GM18873 (cell line): Measurements from ENCODE around the gene ADRA2B.

Source experiments
- ATAC-seq: cut with Tn5 transposase; IDR thresholded peaks from one replicate; pipeline ENCODE4 v1.9.1; 2021; ENCODE audit warnings: mild to moderate bottlenecking, moderate library complexity, moderate number of reproducible peaks; ENCODE audit not compliant: unreplicated experiment, low FRiP score

ADRA2B gene

GRCh38 chr2:96138179-96139145 is 22.1 kb upstream of the ADRA2B start, which contains the start of gene ASTL:
Gene ASTL, minus strand, starts transcription at chr2:96138502. Its CDS starts 66 bp downstream, at chr2:96138436.
- no peak for ATAC-seq

- ATAC-seq: no peak
These were observed 21.2 kb upstream of the ADRA2B start for GRCh38 chr2:96137321-96138178.

- no peak for ATAC-seq
These were observed 19.9 kb upstream of the ADRA2B start for GRCh38 chr2:96136129-96136720.

- no peak for ATAC-seq
These were observed 19.2 kb upstream of the ADRA2B start for GRCh38 chr2:96135621-96136020.

GRCh38 chr2:96135171-96135570 is 18.8 kb upstream of the ADRA2B start:
- ATAC-seq: no peak

- ATAC-seq: no peak
These were observed 18.1 kb upstream of the ADRA2B start for GRCh38 chr2:96134421-96134820.

- ATAC-seq: no peak
These were observed 15.7 kb upstream of the ADRA2B start for GRCh38 chr2:96131813-96132745.

- ATAC-seq: no peak
These were observed 14.9 kb upstream of the ADRA2B start for GRCh38 chr2:96131152-96131812.

GRCh38 chr2:96130483-96130882 is 14.1 kb upstream of the ADRA2B start:
- ATAC-seq: no peak

- ATAC-seq: no peak
These were observed 13.3 kb upstream of the ADRA2B start for GRCh38 chr2:96129528-96130120.

GRCh38 chr2:96128456-96128855 is 12.1 kb upstream of the ADRA2B start:
- no peak for ATAC-seq

GRCh38 chr2:96124406-96125265 is 8.3 kb upstream of the ADRA2B start:
- no peak for ATAC-seq

- no peak for ATAC-seq
These were observed 7.6 kb upstream of the ADRA2B start for GRCh38 chr2:96123936-96124335.

- no peak for ATAC-seq
These were observed 6.9 kb upstream of the ADRA2B start for GRCh38 chr2:96123290-96123689.

- no peak for ATAC-seq
These were observed 6.0 kb upstream of the ADRA2B start for GRCh38 chr2:96122391-96122790.

- ATAC-seq: no peak
These were observed 5.0 kb upstream of the ADRA2B start for GRCh38 chr2:96121414-96121813.

- ATAC-seq: no peak
These were observed 4.6 kb upstream of the ADRA2B start for GRCh38 chr2:96120991-96121390.
